Umbilical cord (tissue), 2 donors: Measurements from ENCODE around the gene MRPL20. TPM values are rescaled to one million over a fixed set of nuclear protein-coding genes. Genes with fewer than 3 reads are reported as not detected.
"Not testable (repeated sequence)": the region's sequence is repeated elsewhere in the genome, so short reads cannot be mapped to it uniquely, and the experiment has no call there.

ENCODE experiments used
- DNase-seq: peaks from one replicate; pipeline ENCODE4 v3.0.0-alpha.2; 2015; ENCODE audit warnings: low spot score
- total RNA-seq: library from RNA; depleted of rRNA; stranded (reverse); fragments of >200 nt; gene quantifications from one replicate; pipeline ENCODE4 v1.2.3, GENCODE V29; 2014; ENCODE audit warnings: low replicate concordance; ENCODE audit not compliant: insufficient read depth

MRPL20 gene
- total RNA-seq, 1 donor from 2014 or later, result 68.4 TPM

GRCh38 chr1:1426496-1427105, 19.5 kb upstream of the MRPL20 start:
- no peak for DNase-seq

DNA sequence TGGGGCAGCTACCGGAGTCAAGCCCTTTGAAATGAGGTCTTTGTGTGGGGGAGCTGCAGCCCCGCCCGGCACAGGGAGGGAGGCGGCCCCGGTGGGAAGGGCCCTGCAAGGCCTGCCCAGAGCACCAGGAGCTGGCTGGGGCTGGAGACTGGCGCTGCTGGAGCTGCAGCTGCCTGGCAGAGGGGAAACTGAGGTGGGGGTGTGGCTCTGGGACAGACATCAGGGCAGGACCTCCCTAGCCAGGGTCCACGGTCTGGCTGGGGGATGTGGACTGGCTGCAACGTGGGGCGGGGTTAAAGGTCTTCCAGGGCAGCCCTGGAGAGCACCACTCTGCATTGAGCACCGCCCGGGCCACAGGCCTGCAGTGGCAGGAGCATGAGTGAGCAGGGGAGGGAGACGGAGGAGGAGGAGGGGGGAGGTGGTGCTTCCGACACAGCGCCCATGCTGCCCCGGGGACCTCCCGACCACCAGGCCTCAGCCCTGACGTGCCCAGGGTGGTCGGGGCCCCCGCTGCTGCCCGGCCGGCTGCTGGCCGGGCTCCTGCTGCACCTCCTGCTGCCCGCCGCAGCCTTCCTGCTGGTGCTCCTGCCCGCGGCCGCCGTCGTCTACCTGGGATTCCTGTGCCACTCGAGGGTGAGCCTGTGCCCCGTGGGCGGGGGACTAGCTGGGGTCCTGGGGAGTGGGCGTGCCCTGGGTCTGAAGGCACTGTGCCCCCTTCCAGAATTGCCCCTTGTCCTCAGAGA, 18.8 kb upstream of the MRPL20 start:
- DNase-seq, result no peak

- DNase-seq, result no peak
These were observed 18.3 kb upstream of the MRPL20 start for GRCh38 chr1:1425426-1425752.

DNA sequence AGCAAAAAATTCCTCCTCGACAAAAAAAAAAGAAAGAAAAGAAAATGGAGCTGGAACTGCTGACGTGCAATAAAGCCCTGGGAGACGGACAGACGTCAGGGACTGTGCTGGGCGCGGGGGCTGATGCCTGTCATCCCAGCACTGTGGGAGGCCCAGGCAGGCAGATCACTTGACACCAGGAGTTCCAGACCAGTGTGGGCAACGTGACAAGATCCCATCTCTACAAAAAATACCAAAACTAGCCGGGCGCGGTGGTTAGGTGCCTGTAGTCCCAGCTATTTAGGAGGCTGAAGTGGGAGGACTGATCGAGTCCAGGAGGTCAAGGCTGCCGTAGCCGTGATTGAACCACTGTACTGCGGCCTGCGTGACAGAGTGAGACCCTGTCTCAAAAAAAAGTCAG, 17.6 kb upstream of the MRPL20 start:
- no peak for DNase-seq

GRCh38 chr1:1423245-1423597, 16.1 kb upstream of the MRPL20 start:
- DNase-seq, result no peak

GRCh38 chr1:1422465-1423244, 15.6 kb upstream of the MRPL20 start:
- DNase-seq, result peak; percentile 45

GRCh38 chr1:1421907-1422464, 14.9 kb upstream of the MRPL20 start:
- no peak for DNase-seq

GRCh38 chr1:1421147-1421906, 14.2 kb upstream of the MRPL20 start, which contains the start of gene ANKRD65:
Gene ANKRD65 (minus strand): TSS chr1:1421276. CDS start chr1:1421005, 271 bp downstream.
- DNase-seq, result peak; percentile 42

DNA sequence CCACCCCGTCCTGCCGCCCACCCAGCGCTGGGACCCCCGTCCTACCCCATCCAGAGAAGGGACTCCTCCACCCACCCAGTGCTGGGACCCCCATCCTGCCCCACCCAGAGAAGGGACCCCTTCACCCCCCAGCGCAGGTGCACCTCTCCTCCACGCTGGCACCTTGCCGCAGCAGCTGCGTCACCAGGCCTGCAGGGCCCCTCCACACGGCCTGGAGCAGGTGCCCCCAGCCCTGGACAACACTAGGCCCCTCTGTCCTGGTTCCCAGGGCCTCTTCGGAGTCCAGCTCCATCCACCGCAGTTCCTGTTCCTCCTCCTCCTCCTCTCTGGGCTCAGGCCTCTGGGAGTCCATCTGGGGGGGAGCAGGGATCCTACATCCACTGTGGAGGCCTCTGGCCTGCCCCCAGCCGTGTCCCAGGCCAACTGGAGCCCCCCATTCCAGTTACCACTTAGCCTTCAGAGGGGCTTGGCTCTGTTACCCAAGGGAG, 13.6 kb upstream of the MRPL20 start:
- DNase-seq, result no peak

- no peak for DNase-seq
These were observed 12.9 kb upstream of the MRPL20 start for GRCh38 chr1:1419813-1420653.

DNA sequence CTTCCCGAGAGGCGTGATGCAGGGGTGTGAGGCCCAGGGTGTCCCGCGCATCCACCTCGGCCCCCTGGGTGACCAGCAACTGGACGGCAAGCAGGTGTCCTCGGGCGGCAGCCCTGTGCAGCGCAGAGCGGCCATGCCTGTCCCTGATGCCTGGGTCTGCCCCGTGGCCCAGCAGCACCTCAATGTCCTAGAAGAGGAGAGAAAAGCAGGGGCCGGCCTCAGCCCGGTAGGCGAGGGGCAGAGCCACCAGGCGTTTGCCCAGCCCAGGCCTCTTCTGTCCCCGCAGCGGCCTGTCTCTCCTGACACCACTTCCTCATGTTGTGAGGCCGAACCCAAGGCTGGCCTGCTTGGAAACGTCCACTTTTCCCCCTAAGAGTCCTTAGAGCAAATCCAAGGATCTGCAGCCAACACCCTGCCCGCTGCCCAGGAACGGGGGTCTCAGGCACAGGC, 12.3 kb upstream of the MRPL20 start:
- no peak for DNase-seq

DNA sequence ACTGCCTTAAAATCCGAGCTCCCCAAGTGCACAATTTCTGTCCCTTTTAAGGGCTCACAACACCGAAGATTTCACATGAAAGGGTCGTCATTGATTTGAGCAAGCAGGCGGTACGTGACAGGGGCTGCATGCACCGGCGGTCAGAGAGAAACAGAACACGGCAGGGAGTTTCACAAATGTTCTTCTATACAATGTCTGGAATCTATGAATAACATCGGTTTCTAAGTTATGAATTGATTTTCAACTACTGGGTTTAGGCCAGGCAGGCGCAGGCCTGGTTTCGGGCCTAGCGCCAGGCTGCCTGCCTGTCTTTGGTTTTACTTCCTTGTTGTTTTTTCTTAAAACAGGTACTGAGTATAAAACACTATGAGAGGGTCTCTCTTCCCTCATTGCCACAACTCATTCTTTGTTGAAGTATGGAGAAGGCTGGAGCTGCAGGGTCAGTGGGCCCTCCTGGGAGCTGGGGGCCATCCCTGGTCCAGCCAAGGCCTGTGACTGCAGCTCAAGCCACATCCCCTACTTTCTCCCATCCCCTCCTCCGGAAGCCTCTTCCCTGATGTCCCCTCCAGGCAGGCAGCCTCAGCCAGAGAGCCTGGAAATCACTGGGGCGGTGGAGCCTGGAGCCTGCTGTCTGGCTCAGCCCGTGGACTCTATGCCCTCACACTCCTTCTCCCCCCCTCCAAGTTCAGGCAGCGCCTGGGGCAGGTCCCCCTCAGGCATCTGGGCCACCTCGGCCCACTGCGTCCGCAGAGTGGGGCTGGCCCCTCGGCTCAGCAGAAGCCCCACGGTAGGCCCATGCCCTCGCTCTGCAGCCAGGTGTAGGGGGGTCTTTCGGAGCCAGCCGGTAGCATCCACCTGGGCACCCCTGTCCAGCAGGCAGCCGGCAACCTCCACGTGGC, 11.6 kb upstream of the MRPL20 start:
- no peak for DNase-seq

DNA sequence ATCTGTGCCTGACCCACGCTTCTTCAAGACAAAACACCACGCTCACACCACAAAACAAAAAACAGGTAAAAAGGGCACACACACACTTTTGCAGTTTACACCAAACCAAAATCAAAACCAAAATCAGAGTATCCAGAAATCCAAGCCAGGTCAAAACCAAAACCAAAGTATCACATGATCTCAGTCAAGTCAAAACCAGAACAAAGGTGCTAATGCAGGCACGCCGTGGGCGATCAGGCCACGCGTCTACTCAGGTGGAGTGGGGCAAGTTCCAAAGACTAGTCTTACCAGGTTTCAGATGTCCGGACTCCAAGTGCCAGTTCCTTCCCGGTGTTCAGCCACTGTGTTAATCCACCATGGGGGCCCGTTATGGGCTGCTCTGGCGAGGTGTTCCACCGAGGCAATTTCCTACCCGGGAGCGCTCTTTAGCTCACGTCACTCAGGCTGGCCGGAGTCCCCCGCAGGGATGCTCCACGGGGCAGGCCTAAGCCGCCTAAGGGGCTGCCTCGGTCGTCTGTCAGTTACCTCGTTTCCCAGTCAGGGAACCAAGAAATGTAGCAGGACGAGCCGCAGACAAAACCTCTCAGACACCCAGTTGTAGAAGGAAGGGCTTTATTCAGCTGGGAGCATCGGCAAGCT, 10.9 kb upstream of the MRPL20 start:
- not testable (repeated sequence) for DNase-seq

- DNase-seq, result not testable (repeated sequence)
These were observed 10.3 kb upstream of the MRPL20 start for GRCh38 chr1:1417396-1417795.

DNA sequence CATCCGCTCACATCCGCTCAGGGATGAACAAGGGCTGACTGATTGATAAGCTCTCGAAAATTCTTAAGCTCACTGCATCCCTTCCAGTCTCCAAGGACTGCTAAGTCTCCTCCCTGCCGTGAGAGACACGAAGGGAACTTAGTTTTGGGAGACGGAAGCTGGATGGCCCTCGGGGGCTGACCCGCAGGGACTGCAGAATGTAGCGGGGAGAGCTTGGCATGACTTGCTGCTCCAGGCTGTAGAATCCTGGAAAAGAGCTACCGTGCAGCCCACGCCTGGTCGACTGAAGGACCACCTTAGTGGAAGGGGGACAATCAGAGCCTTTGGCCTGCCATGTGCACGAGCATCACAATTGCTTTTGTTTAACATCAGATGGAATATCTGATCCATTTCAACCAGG, 8.7 kb upstream of the MRPL20 start:
- no peak for DNase-seq

GRCh38 chr1:1412311-1412902, 5.3 kb upstream of the MRPL20 start:
- DNase-seq, result not testable (repeated sequence)

DNA sequence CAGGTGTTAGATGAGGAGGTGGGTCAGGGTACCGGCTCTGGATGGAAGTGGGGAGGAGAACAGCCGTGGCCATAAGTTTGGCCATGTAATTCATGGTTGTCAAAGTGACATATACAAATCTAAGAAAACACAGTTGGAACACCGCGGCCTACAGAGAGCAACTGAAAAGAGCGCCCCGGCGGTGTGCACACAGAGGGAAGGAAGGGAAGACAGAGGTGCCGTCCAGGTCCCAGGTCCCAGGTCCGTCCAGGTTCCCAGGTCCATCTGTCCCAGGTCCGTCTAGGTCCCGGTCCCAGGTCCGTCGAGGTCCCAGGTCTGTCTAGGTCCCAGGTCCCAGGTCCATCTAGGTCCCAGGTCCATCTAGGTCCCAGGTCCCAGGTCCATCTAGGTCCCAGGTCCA, 4.5 kb upstream of the MRPL20 start:
- no peak for DNase-seq

GRCh38 chr1:1410238-1410637, 3.1 kb upstream of the MRPL20 start:
- not testable (repeated sequence) for DNase-seq
